GM19328 (cell line): Measurements from ENCODE around the gene GPLD1.
"Not testable (repeated sequence)": the region's sequence is repeated elsewhere in the genome, so short reads cannot be mapped to it uniquely, and the experiment has no call there.

Experiments
- ATAC-seq: cut with Tn5 transposase; IDR thresholded peaks from one replicate; pipeline ENCODE4 v1.9.1; 2021; ENCODE audit warnings: mild to moderate bottlenecking, moderate library complexity; ENCODE audit not compliant: unreplicated experiment

Gene GPLD1

DNA sequence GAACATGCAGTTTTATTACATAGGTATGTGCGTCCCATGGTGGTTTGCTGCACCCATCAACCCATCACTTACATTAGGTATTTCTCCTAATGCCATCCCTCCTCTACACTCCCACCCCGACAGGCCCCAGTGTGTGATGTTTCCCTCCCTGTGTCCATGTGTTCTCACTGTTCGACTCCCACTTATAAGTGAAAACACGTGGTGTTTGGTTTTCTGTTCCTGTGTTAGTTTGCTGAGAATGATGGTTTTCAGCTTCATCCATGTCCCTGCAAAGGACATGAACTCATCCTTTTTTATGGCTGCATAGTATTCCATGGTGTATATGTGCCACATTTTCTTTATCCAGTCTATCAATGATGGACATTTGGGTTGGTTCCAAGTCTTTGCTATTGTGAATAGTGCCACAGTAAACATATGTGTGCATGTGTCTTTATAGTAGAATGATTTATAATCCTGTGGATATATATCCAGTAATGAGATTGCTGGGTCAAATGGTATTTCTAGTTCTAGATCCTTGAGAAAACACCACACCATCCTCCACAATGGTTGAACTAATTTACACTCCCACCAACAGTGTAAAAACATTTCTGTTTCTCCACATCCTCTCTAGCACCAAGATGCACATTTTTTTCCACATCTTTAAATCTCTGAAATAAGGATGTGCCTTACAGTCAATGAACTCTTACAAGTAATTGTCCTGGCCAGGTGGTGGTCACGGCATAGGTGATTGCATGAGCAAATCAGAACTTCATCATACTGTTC is 104.8 kb downstream of the GPLD1 start:
- not testable (repeated sequence) for ATAC-seq

DNA sequence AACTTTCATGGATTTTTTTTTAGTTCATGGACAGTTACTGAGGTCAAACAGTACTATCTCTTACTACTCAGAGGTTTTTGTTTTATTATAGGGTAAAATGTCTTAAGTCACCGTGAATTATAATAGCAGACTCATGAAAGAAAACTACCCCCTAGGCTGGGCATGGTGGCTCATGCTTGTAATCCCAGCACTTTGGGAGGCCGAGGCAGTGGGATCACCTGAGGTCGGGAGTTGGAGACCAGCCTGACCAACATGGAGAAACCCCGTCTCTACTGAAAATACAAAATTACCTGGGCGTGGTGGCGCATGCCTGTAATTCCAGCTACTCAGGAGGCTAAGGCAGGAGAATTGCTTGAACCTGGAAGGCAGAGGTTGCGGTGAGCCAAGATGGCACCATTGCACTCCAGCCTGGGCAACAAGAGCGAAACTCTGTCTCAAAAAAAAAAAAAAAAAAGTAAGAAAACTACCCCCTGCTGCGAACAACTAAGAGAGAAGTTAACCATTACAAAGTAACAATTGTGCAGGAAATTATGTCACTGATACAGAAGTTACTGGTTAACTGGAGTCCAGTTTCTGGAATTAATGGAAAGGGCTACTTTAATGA is 106.4 kb downstream of the GPLD1 start:
- not testable (repeated sequence) for ATAC-seq

DNA sequence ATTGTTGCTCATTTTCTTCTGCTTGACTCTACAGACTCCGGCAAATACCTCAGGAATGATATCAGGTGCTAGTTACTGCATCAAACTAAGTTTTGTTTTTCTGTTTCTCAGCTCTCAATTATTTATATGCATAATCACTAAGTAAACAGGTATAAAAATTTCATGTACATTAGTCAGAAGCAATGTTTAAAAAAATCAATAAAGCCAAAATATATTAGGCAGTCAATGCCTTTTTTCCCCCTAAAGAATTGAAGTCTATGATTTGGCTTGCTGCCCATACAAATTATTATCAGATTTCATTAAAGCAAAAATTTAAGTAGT is 107.2 kb downstream of the GPLD1 start:
- no peak for ATAC-seq

DNA sequence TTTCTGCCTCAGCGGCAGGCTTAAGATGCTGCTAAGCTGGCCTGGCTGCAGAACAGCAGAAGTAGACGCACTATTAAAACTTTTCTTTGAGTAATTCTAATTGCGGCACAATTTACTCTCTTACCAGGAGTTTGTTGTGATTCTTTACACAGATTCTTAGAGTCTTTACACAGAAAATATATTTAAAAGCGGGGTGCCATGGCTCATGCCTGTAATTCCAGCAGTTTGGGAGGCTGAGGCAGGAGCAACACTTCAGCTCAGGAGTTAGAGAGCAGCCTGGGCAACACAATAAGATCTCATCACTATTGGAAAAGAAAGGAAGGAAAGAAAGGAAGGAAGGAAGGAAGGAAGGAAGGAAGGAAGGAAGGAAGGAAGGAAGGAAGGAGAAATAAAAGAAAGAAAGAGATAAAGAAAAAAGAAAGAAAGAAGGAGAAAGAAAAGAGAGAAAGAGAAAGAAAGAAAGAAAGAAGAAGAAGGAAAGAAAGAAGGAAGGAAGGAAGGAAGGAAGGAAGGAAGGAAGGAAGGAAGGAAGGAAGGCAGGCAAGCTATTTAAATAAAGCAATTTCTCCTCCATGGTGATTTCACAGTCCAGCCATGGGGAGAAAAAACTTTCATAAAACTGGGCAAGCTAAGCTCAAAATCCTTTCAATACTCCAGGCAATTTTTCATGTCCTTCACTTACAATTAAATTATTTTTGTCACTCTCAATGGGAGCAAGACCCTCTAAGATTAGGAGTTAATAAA is 107.7 kb downstream of the GPLD1 start:
- ATAC-seq, result no peak

DNA sequence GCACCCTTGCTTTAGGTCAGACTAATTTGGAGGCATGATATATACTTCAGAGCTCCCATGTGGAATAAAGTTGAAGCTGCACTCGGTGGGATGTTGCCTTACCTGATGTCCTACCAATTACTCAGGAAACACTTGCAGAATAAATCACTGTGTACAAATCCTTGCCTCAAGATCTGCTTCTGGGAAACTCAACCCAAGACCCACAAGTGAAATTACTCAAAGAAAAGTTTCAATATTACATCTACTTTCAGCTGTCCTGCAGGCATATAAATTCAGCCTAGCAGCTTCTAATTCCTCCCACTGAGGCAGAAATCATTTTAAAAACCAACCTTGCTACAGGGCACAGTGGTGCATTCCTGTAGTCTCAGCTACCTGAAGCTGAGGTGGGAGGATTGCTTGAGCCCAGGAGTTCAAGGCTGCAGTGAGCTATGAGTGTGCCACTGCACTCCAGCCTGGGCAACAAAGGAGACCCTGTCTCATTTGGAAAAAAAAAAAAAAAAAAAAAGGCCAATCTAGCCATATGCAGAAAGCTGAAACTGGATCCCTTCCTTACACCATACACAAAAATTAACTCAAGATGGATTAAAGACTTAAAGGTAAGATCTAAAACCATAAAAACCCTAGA is 110.8 kb downstream of the GPLD1 start:
- no peak for ATAC-seq
